GM03348 (cell line): ENCODE measurements around the gene METTL8.
"Not testable (repeated sequence)": the region's sequence is repeated elsewhere in the genome, so short reads cannot be mapped to it uniquely, and the experiment has no call there.

Experiments used
- DNase-seq: peaks from one replicate; pipeline ENCODE4 v3.0.0; 2012; ENCODE audit warnings: low spot score

METTL8 gene

GRCh38 chr2:171345971-171346722 is 87.6 kb downstream of the METTL8 start:
- DNase-seq: no peak

DNA sequence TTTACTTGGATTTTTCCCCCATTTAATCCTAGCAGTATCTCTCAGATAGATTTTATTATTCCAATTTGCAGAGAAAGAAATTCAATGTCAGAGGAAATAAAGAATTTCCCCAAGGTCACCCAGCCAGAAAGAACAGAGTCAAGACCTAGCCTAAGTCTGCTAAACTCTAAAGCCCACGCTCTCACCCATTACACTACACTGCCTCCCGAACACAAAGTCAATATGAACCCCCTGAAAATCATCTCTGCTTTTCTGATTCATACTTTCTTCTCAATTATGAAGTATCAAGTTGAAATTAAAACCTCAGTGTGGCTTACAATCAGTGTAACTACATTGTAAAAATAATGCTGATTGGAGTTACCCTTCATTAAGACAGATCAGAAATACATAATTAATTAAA is 89.6 kb downstream of the METTL8 start:
- no peak for DNase-seq

GRCh38 chr2:171342067-171342413 is 91.8 kb downstream of the METTL8 start:
- DNase-seq: peak; percentile 44

DNA sequence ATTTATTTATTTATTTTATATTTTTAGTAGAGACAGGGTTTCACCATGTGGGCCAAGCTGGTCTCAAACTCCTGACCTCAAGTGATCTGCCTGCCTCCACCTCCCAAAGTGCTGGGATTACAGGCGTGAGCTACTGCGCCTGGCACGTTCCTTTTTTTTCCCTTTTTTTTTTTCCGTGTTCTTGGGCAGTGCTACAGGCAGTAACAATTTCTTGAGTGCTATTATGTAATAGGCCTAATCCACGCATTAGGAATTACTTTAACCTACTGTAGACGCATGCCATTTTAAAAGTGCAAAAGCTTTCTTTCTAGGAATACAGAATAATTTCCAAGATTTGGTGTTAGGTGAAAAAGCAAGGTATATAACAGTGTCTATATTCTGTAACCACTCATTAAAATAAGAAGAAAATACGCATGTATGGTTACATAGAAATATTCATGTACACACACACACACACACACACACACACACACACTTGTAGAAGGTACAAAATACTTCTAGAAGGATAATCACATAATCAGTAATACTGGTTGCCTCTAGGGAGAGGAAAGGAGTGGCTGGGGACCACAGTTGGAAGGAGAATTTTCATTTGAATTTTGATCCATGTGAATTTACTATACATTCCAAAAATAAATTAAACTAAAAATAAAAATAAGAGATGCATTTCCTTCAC is 92.3 kb downstream of the METTL8 start:
- no peak for DNase-seq

- DNase-seq: no peak
Measured at GRCh38 chr2:171334946-171335345, 98.8 kb downstream of the METTL8 start.

DNA sequence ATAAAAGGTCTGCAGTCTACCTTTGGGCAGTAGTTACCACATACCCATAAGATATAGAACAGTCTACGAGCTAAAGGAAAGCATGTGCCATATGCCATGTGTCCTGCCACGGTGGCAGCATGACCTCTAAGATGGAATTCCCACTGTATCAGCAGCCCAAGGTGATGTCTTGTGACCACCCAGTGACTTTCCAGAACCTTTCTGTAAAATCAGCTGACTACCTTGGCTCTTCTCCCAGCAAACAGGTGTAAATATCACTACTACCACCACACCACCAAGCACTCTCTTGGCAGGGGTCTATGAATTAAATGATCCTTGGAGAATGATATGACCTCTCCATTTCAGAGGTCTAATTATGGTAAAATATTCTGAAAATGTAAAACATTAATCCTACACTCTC is 99.6 kb downstream of the METTL8 start:
- DNase-seq: no peak

- no peak for DNase-seq
Measured at GRCh38 chr2:171330155-171330956, 103.4 kb downstream of the METTL8 start.

DNA sequence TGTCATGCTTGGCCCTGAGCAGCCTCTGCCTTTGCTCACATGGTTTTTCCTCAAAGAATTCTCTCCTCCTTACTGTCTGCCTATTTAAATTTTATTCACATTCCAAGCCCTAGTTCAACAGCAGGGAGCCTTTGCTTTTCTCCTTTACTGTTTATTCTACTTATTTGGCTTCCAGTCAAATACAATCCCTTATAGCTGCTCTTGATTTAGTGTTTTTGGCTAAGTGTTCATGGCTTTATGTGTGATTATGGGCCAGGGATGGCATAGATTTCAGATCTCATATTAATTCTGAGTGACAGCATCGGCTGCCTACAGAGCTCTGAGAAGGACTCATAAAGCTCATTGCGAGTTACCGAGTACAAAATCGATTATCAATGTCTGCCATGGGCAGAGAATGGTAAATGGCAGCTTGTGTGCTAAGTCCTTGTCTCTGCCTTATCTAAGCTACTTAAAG is 106.7 kb downstream of the METTL8 start:
- DNase-seq: no peak

DNA sequence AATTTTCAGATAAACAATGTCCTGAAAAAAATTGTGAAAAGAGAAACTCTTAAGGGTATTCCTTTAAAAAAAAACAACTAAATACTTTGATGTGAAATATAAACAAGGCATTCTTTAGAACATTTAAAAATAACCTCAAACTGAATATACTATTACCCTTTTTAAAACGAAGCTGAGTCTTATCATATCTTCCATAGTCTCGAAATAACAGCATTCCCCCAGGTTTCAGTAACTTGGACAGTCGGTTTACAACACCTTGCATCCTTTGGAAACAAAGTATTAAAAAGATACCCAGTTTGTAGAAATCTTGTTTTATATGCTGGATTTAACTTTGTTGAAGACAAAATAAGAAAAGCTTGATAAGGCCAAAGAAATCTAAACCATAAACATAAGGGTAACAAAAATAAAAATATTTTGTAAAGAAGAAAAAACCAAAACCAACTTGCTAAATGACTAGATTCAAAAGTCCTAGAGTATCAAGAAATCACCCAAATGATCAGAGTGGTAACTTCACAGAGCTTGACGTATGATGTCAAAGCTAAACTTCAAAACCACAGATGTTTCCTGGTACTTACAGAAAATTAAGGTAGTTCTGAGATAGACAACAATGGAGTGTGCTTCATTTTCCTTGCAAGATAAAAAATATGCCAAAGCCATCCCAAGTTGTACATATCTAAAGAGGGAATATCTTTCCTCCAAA is 107.8 kb downstream of the METTL8 start:
- DNase-seq: no peak

DNA sequence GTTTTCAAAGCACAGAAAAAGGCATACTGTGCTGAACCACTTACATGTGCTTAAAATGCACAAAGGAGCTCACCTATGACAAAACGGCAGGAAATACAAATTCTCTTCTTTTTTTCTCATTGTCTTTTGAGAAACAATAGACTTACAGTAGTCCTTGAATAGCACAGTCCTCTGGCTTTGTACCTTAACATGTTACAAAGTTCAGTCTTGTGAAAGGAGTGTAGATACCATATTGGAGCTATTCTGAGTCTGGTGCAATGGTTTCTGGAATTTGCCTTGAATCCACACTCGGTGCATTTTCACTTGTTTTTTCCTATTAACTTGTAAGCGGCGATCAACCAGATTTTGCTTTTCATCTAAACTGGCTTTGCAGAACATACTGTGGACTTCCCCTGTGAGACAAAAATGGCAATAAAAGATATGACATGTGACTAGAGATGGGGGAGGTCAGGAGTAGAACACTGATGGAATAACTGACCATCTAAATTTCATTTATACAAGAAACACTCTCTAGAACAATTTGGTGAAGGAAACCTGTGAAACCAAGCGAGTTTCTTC is 109.7 kb downstream of the METTL8 start:
- DNase-seq: no peak

GRCh38 chr2:171322928-171323327 is 110.9 kb downstream of the METTL8 start:
- no peak for DNase-seq

GRCh38 chr2:171320731-171321130 is 113.1 kb downstream of the METTL8 start:
- no peak for DNase-seq

GRCh38 chr2:171320208-171320621 is 113.6 kb downstream of the METTL8 start:
- no peak for DNase-seq

DNA sequence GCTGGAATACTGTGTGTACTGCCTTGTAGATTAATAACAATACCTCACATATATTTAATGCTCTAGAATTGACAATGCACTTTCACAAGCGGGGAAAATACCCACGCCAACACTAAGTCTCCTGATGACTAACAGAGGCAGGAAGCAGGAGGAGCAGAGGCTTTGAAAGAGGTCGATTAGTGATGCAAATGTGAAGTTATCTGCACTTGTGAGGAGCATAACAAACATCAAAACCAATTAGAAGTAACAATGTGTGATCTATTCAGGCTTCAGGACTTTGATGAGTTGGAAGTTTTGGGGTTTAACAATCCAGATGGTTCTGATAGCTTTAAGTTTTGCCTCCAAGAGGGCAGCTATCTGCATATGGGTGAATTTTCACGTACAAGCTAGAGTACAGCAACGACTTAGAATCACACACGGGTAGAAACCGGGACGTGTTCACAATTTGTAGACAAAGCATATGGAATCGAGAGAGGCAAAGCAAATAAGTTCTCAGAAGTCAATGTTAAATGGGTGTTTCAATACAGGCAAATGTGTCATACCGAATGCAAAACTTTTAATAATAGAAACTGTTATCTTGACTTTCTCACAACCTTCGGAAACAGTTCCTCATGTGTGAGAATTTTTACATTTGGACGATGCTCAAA is 114.5 kb downstream of the METTL8 start:
- DNase-seq: peak; percentile 39

GRCh38 chr2:171318463-171318934 is 115.3 kb downstream of the METTL8 start:
- peak; percentile 28 for DNase-seq

DNA sequence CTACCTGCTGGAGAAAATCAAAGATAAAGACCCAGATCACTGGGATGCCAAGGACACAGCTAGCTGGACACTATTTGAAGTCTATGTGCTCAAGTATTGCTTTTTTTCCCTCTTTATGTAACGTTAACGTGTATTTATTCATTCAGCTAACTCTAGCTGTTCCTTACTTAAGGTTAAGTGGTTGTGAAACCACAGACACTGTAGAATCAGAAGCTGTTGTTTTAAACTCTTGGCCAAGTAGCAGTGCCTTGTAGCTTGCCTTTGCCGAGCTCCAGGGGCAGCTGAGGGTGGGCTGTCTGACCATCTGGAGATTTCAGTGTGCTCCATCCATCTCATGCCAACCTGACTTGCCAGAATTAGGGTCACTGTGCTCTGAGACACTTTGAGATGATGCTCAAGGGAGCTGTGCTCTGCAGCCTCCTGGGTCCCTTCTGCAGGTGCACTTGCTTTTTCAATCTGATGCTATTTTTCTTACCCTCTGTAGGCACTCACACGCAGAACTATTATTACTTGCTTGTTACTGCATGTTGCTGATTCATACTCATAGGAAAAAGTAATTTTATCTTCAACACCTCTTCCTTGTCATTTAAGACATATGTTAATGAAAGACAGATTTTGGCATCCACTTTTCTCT is 116.2 kb downstream of the METTL8 start:
- DNase-seq: no peak

- no peak for DNase-seq
Measured at GRCh38 chr2:171316755-171317337, 116.9 kb downstream of the METTL8 start.

- no peak for DNase-seq
Measured at GRCh38 chr2:171316220-171316619, 117.6 kb downstream of the METTL8 start.

DNA sequence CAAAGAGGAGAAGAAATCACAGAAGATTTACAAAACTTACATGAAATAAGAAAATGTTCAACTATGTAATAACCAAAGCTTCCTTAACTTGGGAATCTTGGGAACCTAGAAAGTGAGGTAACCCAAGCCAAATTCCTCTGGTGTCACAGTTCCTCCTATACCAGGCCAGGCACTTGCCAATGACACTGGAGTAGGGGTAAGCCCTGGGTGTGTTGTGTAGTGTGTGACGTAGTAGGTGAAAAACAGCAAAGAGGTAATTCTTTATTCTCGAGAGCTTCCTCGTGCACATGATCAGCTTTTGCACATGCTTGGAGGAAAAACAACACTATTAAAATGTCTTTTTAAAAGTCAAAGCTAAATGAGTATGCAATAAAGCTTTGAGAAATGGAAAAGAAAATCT is 118.0 kb downstream of the METTL8 start:
- DNase-seq: no peak

DNA sequence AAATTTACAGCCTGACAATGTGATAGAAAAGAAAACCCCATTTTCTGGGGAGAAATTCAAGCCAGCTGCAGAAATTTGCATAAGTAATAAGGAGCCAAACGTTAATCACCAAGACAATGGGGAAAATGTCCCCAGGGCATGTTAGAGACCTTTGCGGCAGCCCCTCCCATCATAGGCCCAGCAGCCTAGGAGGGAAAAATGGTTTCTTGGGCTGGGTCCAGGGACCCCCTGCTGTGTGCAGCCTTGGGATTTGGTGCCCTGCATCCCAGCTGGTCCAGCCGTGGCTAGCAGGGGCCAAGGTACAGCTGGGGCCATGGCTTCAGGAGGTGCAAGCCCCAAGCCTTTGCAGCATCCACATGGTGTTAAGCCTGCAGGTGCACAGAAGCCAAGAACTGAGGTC is 121.6 kb downstream of the METTL8 start:
- not testable (repeated sequence) for DNase-seq
